ENCODE results near the gene SHF.

- no peak for TF ChIP-seq CTCF (conservative IDR thresholded peaks at IDR 0.05 in 1 of 2, IDR thresholded peaks at IDR 0.05 in 1 of 2; ENCODE audit: low read depth in 1 of 2, low read length in 2 of 2)
- no peak for TF ChIP-seq EZH2 (IDR thresholded peaks at IDR 0.05; ENCODE audit: low read length, missing control alignments)
These were observed 7.6 kb downstream of the SHF start for GRCh38 chr15:45180201-45180600.
